HG02852 (cell line): Measurements from ENCODE around the gene LINC00305.
A peak's percentile ranks its signal among the peaks of the same experiment; 100 is the strongest.

Experiments used
- ATAC-seq: cut with Tn5 transposase; IDR thresholded peaks from one replicate; pipeline ENCODE4 v1.9.1; 2021; ENCODE audit warnings: mild to moderate bottlenecking, moderate library complexity; ENCODE audit not compliant: unreplicated experiment

LINC00305 gene

DNA sequence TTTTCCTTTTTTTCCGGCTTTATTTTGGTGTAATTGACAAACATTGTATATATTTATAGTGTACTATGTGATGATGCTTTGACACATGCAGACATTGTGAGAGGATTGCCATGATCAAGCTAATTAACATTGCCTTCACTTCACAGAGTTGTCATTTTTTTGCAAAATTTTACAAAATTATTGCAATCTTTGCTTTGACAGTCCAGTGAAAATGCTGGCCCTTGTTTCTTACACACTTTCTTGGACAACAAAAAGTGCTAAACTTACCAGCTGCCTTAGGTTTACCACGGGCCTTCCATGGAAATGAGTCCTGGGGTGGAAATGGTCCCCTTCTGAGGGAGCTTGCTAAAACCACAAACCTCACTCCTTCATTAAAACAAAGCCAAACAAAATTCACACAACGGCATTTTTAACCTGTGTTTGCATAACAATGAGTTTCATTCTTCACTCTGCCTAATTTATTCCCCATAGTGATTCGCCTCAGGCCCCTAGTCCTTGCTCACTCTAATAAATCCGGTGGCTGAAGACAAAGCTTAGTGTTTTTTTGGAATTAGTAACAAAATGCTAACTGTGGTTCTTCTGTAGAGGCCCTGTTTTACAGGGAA, 32.2 kb downstream of the LINC00305 start:
- ATAC-seq, result no peak

DNA sequence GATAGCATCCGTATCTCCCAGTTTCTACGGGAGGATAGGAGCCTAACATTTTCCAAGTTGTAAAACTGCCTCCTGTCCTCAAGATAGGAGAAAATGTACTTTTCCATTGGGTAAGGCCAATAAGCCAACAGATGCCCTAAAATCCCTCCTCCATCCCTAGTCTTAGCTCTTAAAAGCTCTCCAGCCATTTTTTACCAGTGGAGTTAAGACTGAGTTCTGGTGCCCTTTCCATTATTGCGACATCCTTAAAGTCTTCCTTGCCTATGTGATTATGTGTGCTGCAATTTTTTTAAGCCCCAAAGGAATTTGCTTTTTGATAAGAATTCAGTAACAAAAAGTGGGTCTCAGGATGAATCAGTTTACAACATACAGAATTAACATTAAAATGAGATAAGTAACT, 33.0 kb downstream of the LINC00305 start:
- no peak for ATAC-seq

DNA sequence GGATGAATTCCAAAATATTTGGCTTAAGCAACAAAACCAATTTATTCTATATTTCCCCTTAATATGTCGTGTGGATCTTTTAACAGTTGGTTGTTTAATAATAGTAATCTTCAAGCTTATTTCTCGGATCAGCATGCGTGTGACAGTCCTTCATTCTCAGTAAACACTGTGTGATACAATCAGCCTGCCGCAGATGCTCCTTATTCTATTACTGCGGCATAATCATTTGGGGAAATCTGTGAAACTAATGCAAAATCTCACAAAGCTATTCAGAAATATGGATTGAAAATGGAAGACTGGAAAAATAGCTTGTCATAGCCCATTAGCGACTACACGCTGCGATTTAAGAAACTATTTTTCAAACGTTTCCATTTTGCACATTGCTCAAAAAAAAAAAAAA, 36.9 kb downstream of the LINC00305 start:
- no peak for ATAC-seq

DNA sequence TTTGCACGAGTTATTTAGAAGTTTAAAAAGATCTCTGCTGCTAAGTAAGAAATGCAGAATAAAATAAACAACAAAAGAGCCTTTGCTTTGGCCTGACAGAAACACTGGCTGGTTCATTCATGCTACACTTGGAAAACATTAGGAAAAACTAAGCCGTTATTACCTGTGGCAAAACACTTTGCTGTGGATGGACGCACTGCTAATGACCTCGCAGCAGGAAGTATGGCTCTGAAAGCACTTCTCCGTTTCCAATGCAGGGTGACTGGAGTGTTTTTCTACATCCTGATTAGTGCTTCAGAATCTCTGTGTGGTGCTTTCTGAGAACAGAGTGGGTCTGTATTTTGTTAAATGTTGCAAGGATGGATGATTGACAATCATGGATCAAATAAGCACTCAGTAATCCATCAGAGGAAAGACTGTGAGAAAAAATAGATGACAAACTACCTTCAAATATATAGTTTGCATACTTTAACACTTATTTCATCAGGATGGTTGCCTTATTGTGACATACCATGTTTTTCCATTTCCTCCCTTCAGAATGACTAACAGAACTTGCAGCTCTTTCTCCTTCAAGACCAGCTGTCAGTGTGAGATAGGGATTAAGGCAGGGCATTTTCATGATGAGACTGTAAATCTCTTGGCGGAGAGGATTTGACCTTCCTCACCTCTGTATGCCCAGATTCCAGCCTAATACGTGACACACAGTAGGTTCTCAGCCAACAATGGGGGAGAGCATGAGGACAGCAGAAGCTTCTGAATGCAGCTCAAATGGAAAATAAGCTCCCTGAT, 38.0 kb downstream of the LINC00305 start:
- no peak for ATAC-seq

DNA sequence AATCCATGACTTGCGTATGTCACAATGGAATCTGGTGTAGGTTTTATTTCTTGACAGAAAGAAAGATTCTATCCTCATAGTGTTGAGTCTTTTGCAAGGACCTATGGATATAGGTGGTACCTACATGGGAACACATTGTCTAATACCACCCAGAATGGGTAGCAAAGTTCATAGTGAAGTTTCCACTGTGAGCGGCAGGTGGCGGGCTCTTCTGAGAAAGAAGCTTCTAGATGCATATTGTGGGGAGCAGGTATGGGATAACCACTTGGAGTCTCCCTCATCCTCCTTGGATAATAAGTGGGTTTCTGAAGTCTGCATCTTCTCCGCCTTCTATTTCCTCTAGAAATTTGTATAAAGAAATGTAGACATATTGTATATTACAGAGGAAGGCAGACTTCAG, 44.9 kb downstream of the LINC00305 start:
- no peak for ATAC-seq

DNA sequence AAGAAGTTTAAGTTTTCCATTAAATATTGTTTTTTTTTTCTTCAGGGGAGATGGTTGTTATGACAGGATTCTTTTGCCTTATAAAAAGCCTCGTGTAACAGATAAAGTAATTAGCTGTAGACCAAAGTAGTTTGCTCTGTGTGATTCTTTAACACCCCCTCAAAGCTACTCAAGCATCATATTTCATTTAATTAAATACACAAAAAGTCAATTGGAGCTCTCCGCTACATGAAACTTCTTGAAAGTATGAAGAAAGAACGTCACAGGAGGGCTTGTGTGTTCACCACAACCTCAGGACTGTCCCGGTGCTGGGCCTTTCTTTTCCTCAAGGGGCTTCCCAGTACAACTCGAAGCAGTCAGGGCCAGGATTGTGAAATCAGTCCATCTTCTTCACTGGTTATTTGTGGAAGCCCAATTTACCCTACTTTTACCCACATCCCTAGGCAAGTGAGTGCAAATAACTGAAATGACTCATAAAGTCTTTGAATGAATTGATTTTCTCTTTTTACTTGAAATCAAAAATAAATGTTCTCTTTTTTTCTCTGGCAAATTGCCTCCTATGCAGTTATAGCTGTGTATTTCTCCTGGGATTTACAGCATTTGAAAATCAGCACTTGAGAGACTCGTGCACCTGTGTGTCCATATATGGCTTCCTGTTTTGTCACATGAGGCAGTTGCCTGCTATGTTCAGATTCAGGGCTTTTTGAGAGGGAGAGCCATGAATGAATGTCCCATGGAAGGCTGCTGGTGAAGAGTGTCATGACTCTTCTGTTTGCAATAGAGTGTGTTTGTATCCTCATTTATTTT, 48.6 kb downstream of the LINC00305 start:
- ATAC-seq, result peak; percentile 53

DNA sequence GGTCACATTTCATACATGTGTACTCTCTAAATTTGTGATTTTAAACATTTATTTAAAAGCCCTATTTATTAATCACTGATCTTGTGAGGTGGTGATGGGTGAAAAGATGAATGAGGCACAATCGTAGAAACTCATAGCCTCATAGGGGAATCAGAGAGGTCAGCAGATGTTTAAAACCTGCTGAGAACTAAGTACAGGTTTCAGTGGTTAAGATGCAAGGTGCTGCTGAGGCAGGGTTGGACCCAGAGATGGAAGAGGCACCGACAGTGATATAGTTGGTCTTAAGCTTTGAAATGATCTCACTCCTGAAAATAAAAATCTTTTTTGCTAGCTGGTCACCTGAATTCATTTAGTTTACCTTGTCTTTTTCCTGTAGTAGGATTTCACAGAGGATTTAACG, 49.6 kb downstream of the LINC00305 start:
- ATAC-seq, result no peak

DNA sequence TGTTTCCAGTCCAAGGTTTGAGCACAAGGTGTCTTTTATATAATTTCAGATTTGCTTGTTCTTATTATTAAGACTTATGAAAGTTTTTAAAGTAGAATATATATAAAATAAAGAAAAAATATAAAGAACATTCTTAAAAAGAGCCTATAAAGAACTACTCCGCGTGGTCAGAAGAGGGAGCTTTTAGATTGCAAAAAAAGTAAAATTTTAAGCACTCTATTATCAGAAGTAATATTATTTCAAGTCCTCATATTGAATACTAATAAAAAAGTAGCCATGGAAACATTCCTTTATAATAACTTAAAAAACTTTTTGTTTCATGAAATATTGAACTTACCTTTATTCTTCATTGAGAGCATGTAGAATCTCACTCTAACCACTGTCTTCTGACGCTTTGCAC, 51.4 kb downstream of the LINC00305 start:
- ATAC-seq, result no peak

DNA sequence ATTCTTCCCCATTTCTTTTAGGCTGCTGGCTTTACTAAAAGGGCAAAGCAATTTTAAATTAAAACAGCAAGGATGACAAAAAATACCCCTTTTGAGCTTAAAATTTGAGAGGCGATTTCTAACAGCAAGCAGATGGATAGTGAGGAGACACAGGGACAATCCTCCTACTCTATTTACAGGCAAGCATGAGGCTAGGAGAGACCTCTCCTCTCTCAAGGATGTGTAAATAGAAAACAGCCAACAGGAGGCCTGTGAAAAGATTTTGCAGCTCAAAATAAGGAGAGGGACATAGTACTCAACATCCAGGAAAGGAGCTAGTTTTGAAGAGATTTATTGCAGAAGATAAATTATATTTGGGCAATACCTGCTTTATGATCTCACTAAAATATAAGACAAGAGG, 53.8 kb downstream of the LINC00305 start:
- no peak for ATAC-seq

DNA sequence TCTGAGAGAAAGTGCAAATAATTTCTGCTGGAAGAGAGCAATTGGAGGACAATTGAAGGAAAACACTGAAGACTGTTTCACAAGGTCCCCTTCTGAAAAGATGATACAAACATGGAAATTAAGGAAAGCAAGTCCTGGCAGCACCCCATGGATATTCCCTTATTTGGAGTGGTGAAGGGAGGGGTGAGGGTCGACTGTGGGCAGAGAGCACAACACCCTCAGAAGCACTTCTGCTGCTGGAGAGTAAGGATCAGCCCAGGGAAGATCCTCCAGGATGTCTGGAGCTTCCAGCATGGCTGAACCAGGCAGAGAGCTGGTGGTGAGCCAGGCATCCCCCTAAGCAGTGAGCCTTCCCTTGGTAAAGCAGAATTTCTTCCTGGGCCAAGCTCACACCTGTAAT, 54.7 kb downstream of the LINC00305 start:
- no peak for ATAC-seq

DNA sequence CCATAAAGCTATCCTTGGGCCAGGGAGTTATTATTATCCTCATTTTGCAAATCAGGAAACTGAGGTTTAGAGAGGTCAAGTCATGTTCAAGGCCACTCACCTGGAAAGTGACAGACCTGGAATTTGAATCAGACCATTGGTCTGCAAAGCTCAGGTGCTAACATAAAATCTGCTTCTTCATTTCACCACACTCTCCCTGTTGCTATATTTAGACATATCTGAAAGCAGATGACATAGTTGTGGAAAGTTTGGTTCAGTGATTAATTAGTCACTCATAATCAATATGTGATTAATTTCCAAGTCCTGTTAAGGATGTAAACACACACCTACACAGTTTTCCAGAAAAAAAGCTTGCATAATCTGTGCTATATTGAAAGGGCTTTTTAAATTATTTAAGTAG, 57.4 kb downstream of the LINC00305 start:
- no peak for ATAC-seq

DNA sequence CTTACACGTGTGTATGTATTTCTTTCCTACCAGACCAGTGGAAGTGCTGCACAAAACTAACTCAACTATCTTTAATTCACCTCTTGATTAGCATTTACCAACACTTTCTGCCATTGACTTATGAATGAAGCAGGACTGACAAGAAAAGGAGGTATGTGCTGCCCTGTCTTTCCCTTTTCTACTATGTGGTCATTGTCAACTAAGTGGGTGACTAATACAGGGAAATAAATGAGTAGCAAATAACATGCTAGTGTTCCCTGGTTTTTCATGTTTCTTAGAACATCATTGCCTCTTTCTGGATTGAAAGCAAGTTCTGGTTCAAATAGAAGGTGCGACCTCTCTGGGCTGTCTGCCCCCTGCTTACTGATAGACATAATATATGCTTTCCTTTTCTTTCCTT, 58.0 kb downstream of the LINC00305 start:
- peak; percentile 42 for ATAC-seq

DNA sequence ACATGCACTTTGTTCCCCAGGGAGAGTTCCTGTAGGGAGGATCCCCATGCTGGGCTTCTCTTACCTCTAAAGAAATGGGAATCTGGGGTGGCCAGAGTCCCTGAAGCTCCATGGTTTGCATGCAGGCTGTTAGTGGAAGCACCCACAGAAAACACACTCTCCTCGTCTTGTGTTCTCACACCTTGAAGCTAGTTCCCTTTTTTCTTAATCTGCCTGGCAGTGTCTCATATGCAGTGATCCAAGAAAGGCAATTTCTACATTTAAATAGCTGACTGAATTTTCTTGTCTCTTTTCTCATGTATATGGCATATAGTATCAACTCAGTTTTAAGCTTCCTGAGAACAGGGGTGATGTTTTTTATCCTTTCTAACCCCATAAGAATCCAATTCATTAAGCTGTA, 65.0 kb downstream of the LINC00305 start:
- no peak for ATAC-seq

DNA sequence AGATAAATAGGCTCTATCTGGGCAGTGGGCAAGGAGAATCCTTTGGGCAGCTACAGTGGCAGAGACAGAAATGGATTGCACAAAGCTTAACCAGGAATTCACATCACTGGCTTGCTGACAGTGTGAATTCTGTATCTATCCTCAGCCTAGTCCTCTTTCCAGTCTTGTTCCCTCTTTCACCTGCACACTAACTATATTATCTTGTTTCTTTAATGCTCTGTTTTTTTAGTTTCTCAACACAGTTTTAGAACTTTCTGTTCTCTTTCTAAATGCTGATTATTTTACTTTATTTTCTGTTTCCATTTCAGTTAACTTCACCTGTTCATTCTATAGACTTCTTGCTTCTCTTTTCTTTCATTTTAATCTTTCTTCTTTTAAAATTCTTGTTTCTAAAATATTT, 66.4 kb downstream of the LINC00305 start:
- no peak for ATAC-seq

DNA sequence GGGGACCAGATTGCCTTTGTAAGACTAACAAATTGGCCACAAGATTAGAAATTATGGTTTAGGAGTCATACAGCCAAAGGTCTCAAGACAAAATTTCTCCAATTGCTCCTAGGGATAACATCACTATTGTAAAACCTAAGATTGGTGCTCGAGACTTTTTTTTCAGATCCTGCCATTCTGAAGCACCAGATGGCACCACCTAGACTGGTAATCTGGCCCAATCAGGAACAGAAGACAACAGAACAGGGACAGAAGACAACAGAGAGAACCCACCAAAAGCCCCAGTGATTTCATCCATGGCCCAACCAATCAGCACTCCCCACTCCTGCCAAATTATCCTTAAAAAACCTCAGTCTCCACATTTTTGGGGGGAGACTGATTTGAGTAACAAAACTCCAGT, 66.8 kb downstream of the LINC00305 start:
- no peak for ATAC-seq

DNA sequence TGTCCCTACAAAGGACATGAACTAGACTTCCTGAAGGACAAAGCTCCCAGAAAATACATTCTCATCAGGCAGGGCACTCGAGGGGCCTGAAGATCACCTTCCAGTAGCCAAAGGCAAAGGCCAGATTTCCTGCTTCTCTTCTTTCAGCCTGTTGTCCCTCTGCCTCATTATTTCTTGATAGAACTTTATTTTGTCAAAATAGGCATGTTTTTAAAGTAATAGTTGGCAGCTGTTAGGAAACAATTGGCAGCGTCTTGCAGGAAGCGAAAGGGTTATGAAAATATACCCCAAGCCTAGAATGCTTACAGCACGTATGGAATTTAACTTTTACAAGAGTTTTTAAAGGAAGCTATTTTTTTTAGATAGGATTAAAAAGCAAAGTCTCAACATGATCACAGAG, 74.9 kb downstream of the LINC00305 start:
- ATAC-seq, result no peak

DNA sequence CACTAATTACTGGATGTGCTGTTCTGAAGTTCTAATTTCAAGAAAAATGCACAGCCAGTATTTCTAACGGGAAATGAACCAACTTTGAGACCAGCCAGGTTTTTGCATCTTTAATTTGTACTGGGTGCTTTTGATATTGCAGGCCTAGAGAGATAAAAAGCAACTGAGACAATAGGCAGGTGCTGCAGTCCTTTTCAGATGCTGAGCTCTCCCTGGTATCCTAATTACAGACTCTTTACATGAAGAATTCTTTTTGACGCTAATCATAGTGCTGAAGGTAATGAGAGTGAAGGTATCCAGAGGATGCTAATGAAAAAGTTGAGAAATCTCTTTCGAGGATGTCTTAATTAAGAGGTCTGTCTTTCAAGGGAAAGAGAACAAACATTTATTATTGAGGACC, 93.9 kb downstream of the LINC00305 start:
- ATAC-seq, result no peak

DNA sequence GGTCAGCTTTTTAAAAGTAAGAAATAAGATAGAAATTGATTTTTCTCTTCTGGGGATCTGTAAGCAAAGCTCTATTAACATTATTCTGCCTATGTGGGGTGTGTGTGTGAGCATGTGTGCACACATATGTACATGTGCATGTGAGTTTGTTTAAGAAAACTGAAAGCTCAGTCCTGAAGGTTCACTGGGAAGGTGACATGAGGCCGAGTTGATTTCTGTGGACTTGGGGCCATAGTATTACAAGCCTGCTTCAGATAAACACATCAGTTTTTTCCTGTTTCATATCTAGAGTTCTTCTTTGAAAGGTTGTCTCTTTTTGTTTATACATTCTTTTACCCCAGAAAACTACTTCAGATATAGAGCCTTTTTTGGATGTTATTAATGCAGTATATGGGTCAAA, 95.6 kb downstream of the LINC00305 start:
- ATAC-seq, result no peak

DNA sequence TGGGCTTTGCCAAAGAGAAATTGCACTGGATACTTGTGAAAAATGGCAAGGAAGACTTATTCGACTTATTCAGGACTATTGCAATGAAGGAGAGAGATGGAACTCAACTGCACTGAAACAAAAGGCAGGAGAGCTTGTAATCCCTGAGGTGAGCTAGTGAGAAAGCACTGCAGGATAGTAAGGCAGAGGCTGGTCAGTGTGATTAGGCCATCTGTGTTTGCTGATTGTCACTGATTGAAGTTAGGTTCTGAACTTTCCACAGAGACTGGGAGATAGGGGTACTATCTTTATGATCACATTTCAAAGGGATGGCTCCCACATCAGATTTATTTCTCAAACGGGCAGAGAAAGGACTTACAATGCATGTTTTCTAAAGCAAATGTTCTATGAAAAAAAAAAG, 96.1 kb downstream of the LINC00305 start:
- no peak for ATAC-seq

DNA sequence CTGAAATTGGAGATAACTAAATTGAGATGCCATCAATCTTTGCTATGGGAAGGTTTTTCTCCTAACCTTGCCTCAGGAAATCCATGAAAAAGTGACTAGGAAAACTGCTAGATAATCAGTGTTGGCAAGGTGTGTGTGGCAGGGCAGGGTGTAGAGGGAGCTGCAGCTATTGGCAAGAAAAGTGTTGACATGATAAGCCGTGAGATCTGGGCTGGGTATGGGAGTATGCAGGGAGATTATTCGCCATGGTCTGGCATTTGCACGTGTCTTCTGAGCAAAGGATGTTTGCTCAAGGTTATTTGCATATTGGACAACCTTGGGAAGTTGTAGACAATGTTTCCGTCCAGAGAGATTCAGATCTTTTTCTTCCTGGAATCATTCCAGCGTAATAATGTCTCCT, 104.3 kb downstream of the LINC00305 start:
- no peak for ATAC-seq

DNA sequence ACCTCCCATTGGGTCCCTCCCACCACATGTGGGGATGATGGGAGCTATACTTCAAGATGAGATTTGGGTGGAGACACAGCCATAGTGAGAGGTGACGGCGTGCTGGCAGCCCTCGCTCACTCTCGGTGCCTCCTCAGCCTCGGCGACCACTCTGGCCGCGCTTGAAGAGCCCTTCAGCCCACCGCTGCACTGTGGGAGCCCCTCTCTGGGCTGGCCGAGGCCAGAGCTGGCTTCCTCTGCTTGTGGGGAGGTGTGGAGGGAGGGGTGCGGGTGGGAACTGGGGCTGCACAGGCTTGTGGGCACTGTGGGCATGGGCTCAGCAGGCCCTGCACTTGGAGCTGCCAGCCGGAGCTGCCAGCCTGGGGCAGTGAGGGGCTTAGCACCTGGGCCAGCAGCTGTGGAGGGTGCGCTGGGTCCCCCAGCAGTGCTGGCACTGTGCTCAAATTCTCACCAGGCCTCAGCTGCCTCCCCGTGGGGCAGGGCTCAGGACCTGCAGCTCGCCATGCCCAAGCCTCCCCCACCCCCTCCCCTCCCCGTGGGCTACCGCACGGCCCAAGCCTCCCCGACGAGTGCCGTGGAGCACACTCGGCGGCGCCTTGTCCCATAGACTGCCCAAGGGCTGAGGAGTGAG, 106.0 kb downstream of the LINC00305 start:
- no peak for ATAC-seq
